ENCODE data around the gene VSIG10L2. TPM values are rescaled to one million over a fixed set of nuclear protein-coding genes. Genes with fewer than 3 reads are reported as not detected.

VSIG10L2 gene
- total RNA-seq, 1 donor from 2014 or later = 0.30 TPM

- DNase-seq (ENCODE audit: missing footprints) (no peak), ATAC-seq (no peak)
- intact Hi-C loops (cut with DNase I) = loop anchor here (5.0 kb wide), 2 partner anchors 118 to 248 kb away; partner anchors contain the start of gene CDON
Measured at GRCh38 chr11:125943661-125944349, 2.0 kb upstream of the VSIG10L2 start.

GRCh38 chr11:125944350-125945010 lies 1.4 kb upstream of the VSIG10L2 start:
- no peak for ATAC-seq
- intact Hi-C loops (cut with DNase I) = loop anchor here (5.0 kb wide), 2 partner anchors 118 to 248 kb away; partner anchors contain the start of gene CDON

GRCh38 chr11:125945011-125945796 lies 640 bp upstream of the VSIG10L2 start:
- ATAC-seq (no peak), DNase-seq (ENCODE audit: missing footprints) (no peak)
- intact Hi-C loops (cut with DNase I) = no loop called here

More at GRCh38 chr11:125944350-125945010, 1.4 kb upstream of the VSIG10L2 start:
- no peak for DNase-seq (ENCODE audit: missing footprints)

- ATAC-seq (no peak), DNase-seq (ENCODE audit: missing footprints) (no peak)
- intact Hi-C loops (cut with DNase I) = no loop called here
Measured at GRCh38 chr11:125946712-125947418, 1.0 kb downstream of the VSIG10L2 start.

- intact Hi-C loops (cut with DNase I) = no loop called here
- DNase-seq (ENCODE audit: missing footprints) = no peak
- ATAC-seq = no peak
Measured at GRCh38 chr11:125947419-125948277, 1.8 kb downstream of the VSIG10L2 start.

- ATAC-seq (no peak), DNase-seq (ENCODE audit: missing footprints) (no peak)
- intact Hi-C loops (cut with DNase I) = no loop called here
Measured at GRCh38 chr11:125948278-125949051, 2.6 kb downstream of the VSIG10L2 start.

- intact Hi-C loops (cut with DNase I) = loop anchor here (10.0 kb wide), 1 partner anchor 75 kb away; no protein-coding TSS in a partner anchor
- no peak for DNase-seq (ENCODE audit: missing footprints)
- no peak for ATAC-seq
Measured at GRCh38 chr11:125949271-125950177, 3.7 kb downstream of the VSIG10L2 start.

GRCh38 chr11:125950178-125950490 lies 4.3 kb downstream of the VSIG10L2 start:
- ATAC-seq = no peak
- intact Hi-C loops (cut with DNase I) = loop anchor here (10.0 kb wide), 1 partner anchor 75 kb away; no protein-coding TSS in a partner anchor
- DNase-seq (ENCODE audit: missing footprints) = no peak

GRCh38 chr11:125950696-125951651 lies 5.1 kb downstream of the VSIG10L2 start:
- peak; percentile 88 for DNase-seq (ENCODE audit: missing footprints)
- ATAC-seq = peak; percentile 86
- intact Hi-C loops (cut with DNase I) = loop anchor here (10.0 kb wide), 1 partner anchor 74 kb away; no protein-coding TSS in a partner anchor

GRCh38 chr11:125951731-125952130 lies 5.9 kb downstream of the VSIG10L2 start:
- ATAC-seq = peak; percentile 7
- DNase-seq (ENCODE audit: missing footprints) = no peak
- intact Hi-C loops (cut with DNase I) = loop anchor here (10.0 kb wide), 1 partner anchor 73 kb away; no protein-coding TSS in a partner anchor

GRCh38 chr11:125952559-125952958 lies 6.7 kb downstream of the VSIG10L2 start:
- no peak for ATAC-seq
- intact Hi-C loops (cut with DNase I) = loop anchor here (10.0 kb wide), 1 partner anchor 72 kb away; no protein-coding TSS in a partner anchor

GRCh38 chr11:125952973-125953372 lies 7.1 kb downstream of the VSIG10L2 start:
- DNase-seq (ENCODE audit: missing footprints) (peak; percentile 85), ATAC-seq (peak; percentile 67)
- intact Hi-C loops (cut with DNase I) = loop anchor here (10.0 kb wide), 1 partner anchor 72 kb away; no protein-coding TSS in a partner anchor

More at GRCh38 chr11:125952559-125952958, 6.7 kb downstream of the VSIG10L2 start:
- DNase-seq (ENCODE audit: missing footprints) = no peak

GRCh38 chr11:125953401-125953935 lies 7.6 kb downstream of the VSIG10L2 start:
- DNase-seq (ENCODE audit: missing footprints) (no peak), ATAC-seq (no peak)
- intact Hi-C loops (cut with DNase I) = loop anchor here (10.0 kb wide), 1 partner anchor 71 kb away; no protein-coding TSS in a partner anchor

GRCh38 chr11:125954123-125954944 lies 8.5 kb downstream of the VSIG10L2 start:
- no peak for DNase-seq (ENCODE audit: missing footprints)
- intact Hi-C loops (cut with DNase I) = loop anchor here (10.0 kb wide), 1 partner anchor 70 kb away; no protein-coding TSS in a partner anchor
- no peak for ATAC-seq

Data from Right ventricle myocardium inferior (tissue), 1 donor.